ENCODE data around the gene MUC21. TPM values are rescaled to one million over a fixed set of nuclear protein-coding genes. Genes with fewer than 3 reads are reported as not detected.

MUC21 gene
- total RNA-seq, 2 donors from 2014 or later: not detected

DNA sequence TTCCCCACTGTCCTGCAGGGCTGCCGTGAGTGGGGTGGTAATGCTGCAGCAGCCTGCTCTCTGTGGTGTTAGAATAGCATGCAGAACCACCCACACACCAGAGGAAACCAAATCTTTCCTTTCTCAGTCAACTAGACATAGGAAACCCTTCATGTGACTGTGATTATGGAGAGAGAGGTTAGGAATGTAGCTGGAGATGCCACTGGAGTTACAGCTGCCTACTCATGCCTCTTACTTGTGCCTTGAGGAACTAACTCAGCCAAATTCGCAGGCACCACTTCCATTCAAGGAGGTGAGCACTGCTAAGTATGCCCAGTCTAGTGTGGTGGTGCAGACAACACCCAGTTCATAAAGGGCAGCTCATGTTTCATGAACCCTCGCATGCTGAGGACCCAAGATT is 54.2 kb downstream of the MUC21 start:
- intact Hi-C loops (cut with DNase I): no loop called here
- no peak for DNase-seq (ENCODE audit: low spot score)

DNA sequence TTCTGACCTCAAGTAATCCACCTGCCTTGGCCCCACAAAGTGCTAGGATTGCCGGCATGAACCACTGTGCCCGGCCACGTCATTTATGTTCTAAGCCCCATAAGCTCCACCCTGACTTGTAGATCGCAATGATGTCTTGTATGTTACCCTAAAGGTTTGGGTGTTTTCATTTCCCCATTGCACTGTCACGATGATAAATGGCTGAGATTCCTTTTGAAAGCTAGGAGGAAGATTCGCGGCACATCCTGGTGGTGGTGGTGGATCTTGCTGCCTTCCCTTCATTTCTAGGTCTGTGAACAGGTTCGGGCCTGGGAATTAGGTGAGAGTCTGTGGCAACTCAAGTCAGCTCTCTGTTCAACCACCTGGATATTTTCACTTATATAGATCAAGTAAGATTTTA is 55.0 kb downstream of the MUC21 start:
- DNase-seq (ENCODE audit: low spot score): no peak
- intact Hi-C loops (cut with DNase I): no loop called here

Other genes starting within 250 kb of the MUC21 start
- gene FLOT1, start 241.0 kb upstream of the MUC21 start, total RNA-seq: 100 to 1,000 TPM; 150 to 167 TPM
- gene IER3, start 239.2 kb upstream of the MUC21 start, total RNA-seq: 10 to 100 TPM; 28.5 to 51.5 TPM
- 10 to 100 TPM; 25.2 to 26.0 TPM for gene DDR1, start 99.2 kb upstream of the MUC21 start, total RNA-seq
- 10 to 100 TPM; 27.2 to 37.8 TPM for gene GTF2H4, start 75.5 kb upstream of the MUC21 start, total RNA-seq
- 10 to 100 TPM; 13.8 to 17.8 TPM for gene VARS2, start 69.5 kb upstream of the MUC21 start, total RNA-seq
- under 1 TPM in 1 of 2 donors, not detected in 1; 0.29 TPM for gene SFTA2, start 51.5 kb upstream of the MUC21 start, total RNA-seq
- gene MUCL3, start 42.7 kb upstream of the MUC21 start, total RNA-seq: not detected
- not detected for gene MUC22, start 26.8 kb downstream of the MUC21 start, total RNA-seq
- gene C6orf15, start 128.9 kb downstream of the MUC21 start, total RNA-seq: not detected
- 1 to 10 TPM; 1.9 to 2.1 TPM for gene PSORS1C1, start 131.1 kb downstream of the MUC21 start, total RNA-seq
- not detected for gene CDSN, start 136.7 kb downstream of the MUC21 start, total RNA-seq
- gene PSORS1C2, start 155.3 kb downstream of the MUC21 start, total RNA-seq: not detected
- 10 to 100 TPM in 1 of 2 donors, 1 to 10 TPM in 1; 9.6 to 13.4 TPM for gene CCHCR1, start 174.1 kb downstream of the MUC21 start, total RNA-seq
- 1 to 10 TPM; 3.0 to 4.8 TPM for gene TCF19, start 174.9 kb downstream of the MUC21 start, total RNA-seq
- not detected for gene POU5F1, start 187.0 kb downstream of the MUC21 start, total RNA-seq

Measured in posterior vena cava (tissue), 2 donors.